ENCODE measurements around the gene CFAP100.
A peak's percentile ranks its signal among the peaks of the same experiment; 100 is the strongest.

The CFAP100 gene

GRCh38 chr3:126353694-126354321 lies 40.9 kb upstream of the CFAP100 start:
- TF ChIP-seq CTCF (IDR thresholded peaks at IDR 0.05; ENCODE audit: low read length, missing control alignments), result no peak
- H3K4me3 ChIP-seq (replicated peaks; ENCODE audit: low read depth, low read length), result no peak overlapping the region
- no peak for DNase-seq (ENCODE audit: low read depth)

GRCh38 chr3:126354776-126355175 lies 39.9 kb upstream of the CFAP100 start:
- DNase-seq (ENCODE audit: low read depth), result no peak
- no peak for TF ChIP-seq CTCF (IDR thresholded peaks at IDR 0.05; ENCODE audit: low read length, missing control alignments)
- no peak overlapping the region for H3K4me3 ChIP-seq (replicated peaks; ENCODE audit: low read depth, low read length)

DNA sequence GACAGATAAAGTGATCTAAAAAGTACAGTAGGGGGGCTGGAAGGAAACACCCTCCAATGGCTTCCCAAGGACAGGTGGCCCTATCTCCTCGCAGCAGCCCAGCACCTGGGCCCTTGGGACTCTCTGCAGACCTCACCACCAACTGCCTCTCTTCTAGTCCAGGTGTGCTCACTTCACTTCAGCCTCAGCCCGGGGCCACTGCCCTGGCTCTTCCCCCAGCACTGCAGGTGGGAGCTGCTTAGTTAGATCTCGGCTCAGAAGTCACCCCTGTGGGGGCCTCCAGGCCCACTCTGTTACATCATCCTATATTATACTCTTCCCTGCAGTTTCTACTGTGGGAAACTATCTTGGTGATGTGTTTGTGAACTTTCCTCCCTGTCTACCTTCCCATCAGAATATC lies 39.5 kb upstream of the CFAP100 start:
- no peak for TF ChIP-seq CTCF (IDR thresholded peaks at IDR 0.05; ENCODE audit: low read length, missing control alignments)
- peak overlapping the region; percentile 69 for H3K4me3 ChIP-seq (replicated peaks; ENCODE audit: low read depth, low read length)
- no peak for DNase-seq (ENCODE audit: low read depth)

DNA sequence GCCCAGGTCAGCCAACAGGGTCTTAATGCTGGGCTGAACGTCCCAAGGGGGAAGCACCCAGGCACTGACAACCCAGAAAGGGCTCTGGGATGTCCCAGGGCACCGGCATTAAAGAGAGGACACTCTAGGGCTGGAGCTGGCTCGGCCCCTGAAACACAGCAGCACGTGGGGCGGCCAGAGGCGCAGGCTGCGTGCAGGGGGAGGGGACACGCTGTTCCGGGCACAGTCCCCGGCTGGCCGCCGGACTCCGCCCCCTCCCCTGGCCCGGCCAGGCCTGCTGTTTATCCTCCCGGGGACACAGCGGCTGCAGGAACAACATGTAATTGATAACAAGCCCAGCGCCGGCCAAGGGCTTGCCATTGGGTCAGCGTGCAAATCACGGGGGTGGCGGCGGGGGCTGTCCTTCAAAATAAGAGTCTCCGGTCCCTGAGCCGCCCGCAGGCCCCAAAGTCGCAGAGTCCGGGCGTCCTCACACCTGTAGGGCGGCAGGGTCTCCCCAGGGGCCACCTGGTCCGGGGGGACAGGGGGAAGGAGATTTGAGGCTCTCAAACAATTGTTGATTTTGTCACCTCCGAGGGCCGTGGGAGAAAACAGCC lies 38.8 kb upstream of the CFAP100 start:
- peak overlapping the region; percentile 69 for H3K4me3 ChIP-seq (replicated peaks; ENCODE audit: low read depth, low read length)
- DNase-seq (ENCODE audit: low read depth), result peak; percentile 94
- TF ChIP-seq CTCF (IDR thresholded peaks at IDR 0.05; ENCODE audit: low read length, missing control alignments), result no peak

DNA sequence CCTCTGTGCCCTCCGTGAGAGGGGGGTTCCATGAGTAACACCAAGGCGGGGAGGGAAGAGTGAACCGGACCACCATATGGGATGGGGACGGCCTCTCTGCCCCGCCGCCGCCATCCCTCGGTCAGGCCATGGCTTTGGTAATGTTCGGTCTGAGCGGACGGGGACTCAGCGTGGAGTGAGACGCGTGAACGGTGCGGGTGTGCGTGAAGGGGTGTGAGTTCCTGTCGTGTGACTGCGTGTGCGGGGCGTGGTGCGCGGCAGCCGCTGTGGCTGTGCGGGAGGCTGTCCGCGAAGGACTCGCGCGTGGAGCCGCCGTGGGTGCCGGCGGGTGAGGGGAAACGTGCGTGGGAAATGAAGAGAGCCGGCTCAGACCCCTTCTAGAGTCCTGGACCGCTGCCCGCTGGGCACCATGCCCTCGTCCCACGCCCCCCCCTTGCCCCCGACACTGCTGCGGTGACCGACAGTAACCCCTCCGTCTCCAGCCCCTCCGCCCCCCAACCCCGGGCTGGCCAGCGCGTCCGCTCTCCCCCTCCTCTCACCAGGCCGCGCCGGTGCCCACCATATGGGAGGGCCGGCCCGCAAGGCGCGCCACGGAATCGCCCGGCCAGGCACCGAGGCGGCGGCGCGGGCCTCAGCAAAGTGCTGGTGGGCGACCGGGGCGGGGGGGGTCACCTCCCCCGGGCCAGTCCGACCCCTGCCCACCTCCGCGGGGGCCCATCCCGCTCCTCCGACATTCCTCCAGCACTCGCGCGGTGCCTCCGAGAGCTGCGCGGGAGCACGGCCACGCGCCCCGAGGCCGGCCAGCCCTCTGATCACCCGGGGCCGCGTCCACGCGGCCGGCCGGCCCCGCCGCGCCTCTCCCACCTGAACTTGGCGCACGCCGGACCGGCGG lies 38.1 kb upstream of the CFAP100 start:
- TF ChIP-seq CTCF (IDR thresholded peaks at IDR 0.05; ENCODE audit: low read length, missing control alignments), result no peak
- peak; percentile 11 for DNase-seq (ENCODE audit: low read depth)
- H3K4me3 ChIP-seq (replicated peaks; ENCODE audit: low read depth, low read length), result peak overlapping the region; percentile 69

- peak within 1 kb of the TSS; percentile 69 for H3K4me3 ChIP-seq (replicated peaks; ENCODE audit: low read depth, low read length)
- TF ChIP-seq CTCF (IDR thresholded peaks at IDR 0.05; ENCODE audit: low read length, missing control alignments), result no peak
Measured at GRCh38 chr3:126357295-126358037, 37.2 kb upstream of the CFAP100 start, which contains the start of gene KLF15. KLF15 (minus strand) TSS chr3:126357408; CDS start chr3:126352922, 4,486 bp downstream.

More at GRCh38 chr3:126357295-126358037, 37.2 kb upstream of the CFAP100 start, which contains the start of gene KLF15:
- DNase-seq (ENCODE audit: low read depth), result peak; percentile 80

All from fibroblast of pulmonary artery (primary cell).